ENCODE results near the gene MRPL33. TPM values are rescaled to one million over a fixed set of nuclear protein-coding genes. Genes with fewer than 3 reads are reported as not detected.

Gene MRPL33
- total RNA-seq, 1 donor from 2014 or later, result 79.4 TPM

DNA sequence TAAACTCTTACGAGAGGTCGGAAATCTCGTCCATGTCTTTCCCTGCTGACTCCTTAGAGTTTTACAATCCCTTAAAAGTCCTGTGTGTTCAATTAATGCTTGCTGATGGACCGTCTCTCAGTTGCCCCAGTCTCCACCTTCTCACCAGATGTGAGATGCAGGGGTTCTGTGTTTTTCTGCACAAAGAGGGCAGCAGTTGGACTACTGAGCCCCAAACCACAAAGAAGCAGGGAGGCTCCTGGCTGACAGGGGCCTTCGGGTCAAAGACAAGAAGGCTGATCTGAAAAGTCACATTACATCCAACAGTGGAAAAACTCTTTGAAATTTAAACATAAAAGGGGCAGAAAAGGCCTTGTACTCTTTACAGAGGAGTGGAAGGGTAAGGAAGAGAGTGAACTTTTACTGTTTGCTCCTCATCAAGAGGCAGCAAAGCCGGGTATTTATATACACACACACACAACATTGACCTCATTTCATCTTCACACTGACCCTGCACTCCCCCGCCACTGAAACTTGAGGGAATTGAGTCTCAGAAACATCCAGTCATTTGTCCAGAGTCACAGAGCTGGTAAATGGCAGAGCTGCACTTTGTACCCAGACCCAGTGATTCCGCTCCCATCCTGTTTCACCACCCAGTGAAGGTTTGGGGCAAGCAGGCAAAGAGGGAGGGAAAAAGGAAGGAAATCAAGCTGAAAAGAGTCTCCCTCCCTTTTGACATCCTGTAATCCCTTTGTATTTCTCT, 23.7 kb downstream of the MRPL33 start:
- ATAC-seq, result no peak
- no peak overlapping the region for H3K4me3 ChIP-seq

DNA sequence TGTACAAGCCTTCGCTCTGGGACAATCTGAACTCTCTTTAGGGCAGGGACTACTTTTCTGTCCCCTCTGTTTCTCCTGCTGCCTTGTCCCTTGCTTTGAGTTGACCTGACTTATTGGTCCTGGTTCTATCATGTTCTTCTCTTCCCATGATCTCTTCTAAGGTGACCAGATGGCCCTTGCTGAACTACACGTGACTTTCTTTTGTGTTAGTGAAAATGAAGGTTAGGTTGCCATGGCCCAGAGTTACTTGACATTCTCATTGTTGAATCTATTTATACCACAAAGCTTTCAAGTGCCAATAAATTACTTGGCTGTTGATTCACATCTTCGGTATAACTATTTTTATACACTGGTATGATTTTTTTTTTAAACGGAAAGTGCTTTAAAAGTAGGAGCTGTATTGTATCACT, 24.4 kb downstream of the MRPL33 start:
- intact Hi-C loops (cut with DNase I), result no loop called here
- DNase-seq (no peak), ATAC-seq (no peak)
- Histone ChIP-seq H3K4me3 (no peak overlapping the region), H3K9me3 (no peaks in the 10 kb centered on the region), H3K27ac (peak overlapping the region; percentile 60), H3K36me3 (no peaks in the 10 kb centered on the region), H3K4me1 (peaks cover 32% of the 10 kb centered on the region), H3K27me3 (no peaks in the 10 kb centered on the region)
- TF ChIP-seq, protein P1, sequence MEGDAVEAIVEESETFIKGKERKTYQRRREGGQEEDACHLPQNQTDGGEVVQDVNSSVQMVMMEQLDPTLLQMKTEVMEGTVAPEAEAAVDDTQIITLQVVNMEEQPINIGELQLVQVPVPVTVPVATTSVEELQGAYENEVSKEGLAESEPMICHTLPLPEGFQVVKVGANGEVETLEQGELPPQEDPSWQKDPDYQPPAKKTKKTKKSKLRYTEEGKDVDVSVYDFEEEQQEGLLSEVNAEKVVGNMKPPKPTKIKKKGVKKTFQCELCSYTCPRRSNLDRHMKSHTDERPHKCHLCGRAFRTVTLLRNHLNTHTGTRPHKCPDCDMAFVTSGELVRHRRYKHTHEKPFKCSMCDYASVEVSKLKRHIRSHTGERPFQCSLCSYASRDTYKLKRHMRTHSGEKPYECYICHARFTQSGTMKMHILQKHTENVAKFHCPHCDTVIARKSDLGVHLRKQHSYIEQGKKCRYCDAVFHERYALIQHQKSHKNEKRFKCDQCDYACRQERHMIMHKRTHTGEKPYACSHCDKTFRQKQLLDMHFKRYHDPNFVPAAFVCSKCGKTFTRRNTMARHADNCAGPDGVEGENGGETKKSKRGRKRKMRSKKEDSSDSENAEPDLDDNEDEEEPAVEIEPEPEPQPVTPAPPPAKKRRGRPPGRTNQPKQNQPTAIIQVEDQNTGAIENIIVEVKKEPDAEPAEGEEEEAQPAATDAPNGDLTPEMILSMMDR (IDR thresholded peaks at IDR 0.05), result no peak

More for the DNA sequence above, 23.7 kb downstream of the MRPL33 start:
- intact Hi-C loops (cut with DNase I), result no loop called here
- TF ChIP-seq, protein P1 (IDR thresholded peaks at IDR 0.05), result no peak
- Histone ChIP-seq H3K27me3 (no peaks in the 10 kb centered on the region), H3K27ac (peak overlapping the region; percentile 60), H3K4me1 (peaks cover 29% of the 10 kb centered on the region), H3K9me3 (no peaks in the 10 kb centered on the region), H3K36me3 (no peaks in the 10 kb centered on the region)
- no peak for DNase-seq

DNA sequence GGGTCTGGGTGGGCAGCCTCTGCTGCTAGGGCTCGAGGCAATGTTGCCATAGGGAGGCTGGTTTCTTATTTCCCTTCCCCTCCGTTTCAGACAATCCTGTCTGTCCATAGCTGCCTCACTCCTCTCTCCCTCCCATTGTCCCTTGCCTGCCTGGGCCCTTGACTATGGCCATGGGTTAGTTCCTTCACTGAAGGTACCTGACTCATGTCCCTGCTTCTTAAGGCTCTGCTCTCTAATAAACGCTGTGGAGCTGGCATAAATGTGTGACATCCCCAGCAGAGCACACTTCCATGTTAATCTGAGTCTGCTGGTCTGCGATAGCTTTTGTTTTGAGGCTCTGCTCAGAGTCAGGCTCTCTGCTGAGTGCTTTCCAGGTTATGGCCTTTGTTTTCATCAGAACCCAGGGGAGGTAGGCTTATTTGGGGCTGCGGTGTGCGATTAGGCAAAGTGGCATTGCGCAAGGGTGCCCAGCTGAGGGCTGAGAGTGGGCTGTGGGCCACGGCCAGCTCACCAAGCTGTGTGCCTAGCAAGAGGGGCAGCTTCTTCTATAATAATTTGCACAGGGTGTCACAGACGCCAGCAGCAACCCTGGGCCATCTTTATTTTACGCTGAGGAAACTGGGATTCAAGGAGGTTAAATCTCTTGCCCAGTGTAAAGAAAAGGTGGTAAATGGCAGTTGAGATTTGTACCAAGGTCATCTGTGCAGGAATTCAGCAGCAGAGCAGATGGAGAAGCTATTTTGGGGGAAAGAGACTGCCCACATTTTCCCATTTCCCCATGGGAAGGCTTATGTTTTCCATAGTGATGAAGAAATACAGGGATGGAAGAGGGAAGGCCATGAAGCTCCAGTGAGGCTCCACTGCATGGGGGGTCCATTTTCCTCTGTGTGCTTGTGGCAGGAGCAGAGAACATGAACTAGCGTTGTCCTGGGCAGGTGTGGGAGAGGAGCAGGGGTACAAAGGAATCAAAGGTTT, 25.6 kb downstream of the MRPL33 start:
- ATAC-seq (peak; percentile 9), DNase-seq (peak; percentile 71)
- Histone ChIP-seq H3K27ac (peak overlapping the region; percentile 32), H3K9me3 (no peaks in the 10 kb centered on the region), H3K4me1 (peaks cover 32% of the 10 kb centered on the region), H3K4me3 (no peak overlapping the region), H3K36me3 (no peaks in the 10 kb centered on the region), H3K27me3 (no peaks in the 10 kb centered on the region)
- intact Hi-C loops (cut with DNase I), result no loop called here
- TF ChIP-seq, protein P1 (IDR thresholded peaks at IDR 0.05), result no peak

DNA sequence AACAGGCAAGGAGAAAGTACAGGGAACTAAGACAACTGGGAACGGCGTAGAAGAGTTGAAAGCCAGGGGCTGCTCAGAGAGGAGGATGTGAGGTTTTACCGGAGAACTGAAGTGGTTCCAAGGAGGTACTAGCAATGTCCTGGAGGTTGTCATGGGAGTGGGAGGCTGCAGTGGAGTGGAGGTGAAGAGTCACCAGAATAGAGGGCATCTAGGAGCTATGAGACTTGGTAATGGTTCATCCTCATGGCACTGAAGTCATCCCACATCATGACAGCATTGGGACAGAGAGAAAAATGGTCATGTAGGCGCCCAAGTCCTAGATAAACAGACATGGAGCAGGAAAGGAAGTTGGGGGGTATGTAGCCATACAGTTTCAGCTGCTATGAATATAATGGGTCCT, 26.3 kb downstream of the MRPL33 start:
- Histone ChIP-seq H3K4me3 (no peak overlapping the region), H3K4me1 (peaks cover 32% of the 10 kb centered on the region), H3K9me3 (no peaks in the 10 kb centered on the region), H3K36me3 (no peaks in the 10 kb centered on the region), H3K27ac (no peak overlapping the region), H3K27me3 (no peaks in the 10 kb centered on the region)
- TF ChIP-seq, protein P1 (IDR thresholded peaks at IDR 0.05), result no peak
- ATAC-seq (no peak), DNase-seq (no peak)
- intact Hi-C loops (cut with DNase I), result no loop called here

DNA sequence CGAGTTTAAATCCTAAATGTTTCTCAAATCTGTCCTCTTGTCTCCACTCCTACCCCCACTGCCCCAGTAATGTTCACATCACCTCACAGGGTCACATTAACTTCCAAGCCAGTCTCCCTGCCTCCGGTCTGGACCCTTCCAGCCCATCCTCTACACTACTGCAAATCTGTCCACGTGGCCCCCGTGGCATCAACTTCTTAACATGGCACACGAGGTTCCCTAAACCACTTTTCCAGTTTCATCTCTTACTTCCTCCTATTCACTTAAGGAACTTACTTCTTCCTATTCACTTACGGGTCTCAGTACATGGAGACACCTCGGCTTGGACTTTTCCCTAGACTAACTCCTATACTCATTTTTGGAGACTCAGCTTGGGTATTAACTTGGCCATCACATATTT, 27.0 kb downstream of the MRPL33 start:
- H3K27ac ChIP-seq, result no peak overlapping the region
- no peaks in the 10 kb centered on the region for H3K36me3 ChIP-seq
- intact Hi-C loops (cut with DNase I), result no loop called here
- H3K9me3 ChIP-seq, result no peaks in the 10 kb centered on the region
- ATAC-seq (peak; percentile 29), DNase-seq (no peak)
- no peak overlapping the region for H3K4me3 ChIP-seq
- TF ChIP-seq, protein P1 (IDR thresholded peaks at IDR 0.05), result no peak
- H3K27me3 ChIP-seq, result no peaks in the 10 kb centered on the region
- H3K4me1 ChIP-seq, result peaks cover 32% of the 10 kb centered on the region
